H1 (cell line): ENCODE results near the gene SLC22A15. TPM values are rescaled to one million over a fixed set of nuclear protein-coding genes. Genes with fewer than 3 reads are reported as not detected.

Experiments used
- CBX5 ChIP-seq: fragments of 300-800, 300-1000 bp; sonication (generic); IDR thresholded peaks from 2 replicates; pipeline ENCODE4 v1.7.1; 2016; ENCODE audit warnings: antibody characterized with exemption, low read length, low read depth
- CEBPB ChIP-seq: IDR thresholded peaks from 2 replicates; pipeline ENCODE4 v1.6.1; 2012; ENCODE audit warnings: low read depth, low read length
- EP300 ChIP-seq, 2 experiments: IDR thresholded peaks; 1 replicate in 1 of 2; 2 replicates in 1 of 2; pipeline ENCODE4 v1.6.1; 2011 to 2012; ENCODE audit warnings: low read depth in 2 of 2, low read length in 2 of 2, mild to moderate bottlenecking in 2 of 2, borderline replicate concordance in 1 of 2, inconsistent platforms in 1 of 2, moderate library complexity in 1 of 2
- RXRA ChIP-seq: IDR thresholded peaks from 2 replicates; pipeline ENCODE4 v1.6.1; 2011; ENCODE audit warnings: low read depth, mild to moderate bottlenecking, low read length, moderate library complexity; ENCODE audit not compliant: insufficient read depth
- SRF ChIP-seq: IDR thresholded peaks from 2 replicates; pipeline ENCODE4 v1.6.1; 2011; ENCODE audit warnings: mild to moderate bottlenecking, low read depth, low read length, moderate library complexity
- TAF7 ChIP-seq: optimal IDR thresholded peaks from 2 replicates; pipeline ENCODE3; 2011; ENCODE audit warnings: low read depth, mild to moderate bottlenecking, inconsistent platforms, low read length, moderate library complexity, borderline replicate concordance
- polyA plus RNA-seq, 7 experiments: library from polyadenylated mRNA; depleted of rRNA in 3 of 7; stranded (reverse) in 5 of 7; unstranded in 2 of 7; fragments of >200 nt in 5 of 7; fragments of 200-250 nt in 2 of 7; gene quantifications; 1 replicate in 5 of 7; 2 replicates in 1 of 7; 4 replicates in 1 of 7; pipeline versions ENCODE4 v1.2.1 to v1.2.3, GENCODE V29; 2011 to 2013; ENCODE audit warnings: missing spikeins in 2 of 7, mixed read lengths in 2 of 7
- total RNA-seq: library from RNA; stranded (reverse); fragmentation: NEBNext Ultra II Directional; extraction: Animal tissue kit (Norgen Biotek cat#: 25700); gene quantifications from 2 replicates; pipeline ENCODE4 v1.2.1, GENCODE V29; 2021

SLC22A15 gene
- total and polyA plus RNA-seq, 2 of the 8 experiments (the other 6 are each of a cell fraction or from before 2014, with no cell fraction given), result 3.2 to 3.3 TPM

GRCh38 chr1:116092752-116093489 is 116.6 kb downstream of the SLC22A15 start (continued):
- TF ChIP-seq TAF7, result no peak
- TF ChIP-seq RXRA, result no peak
- no peak for TF ChIP-seq SRF
- no peak for TF ChIP-seq CBX5
- no peak for TF ChIP-seq CEBPB
- TF ChIP-seq EP300 (IDR thresholded peaks at IDR 0.05; ENCODE audit: borderline replicate concordance in 1 of 2, low read depth in 2 of 2, low read length in 2 of 2), result no peak
